DMS79 treated with DMSO at 0.1 percent for 48 hours (cell line): ENCODE data around the gene SHH.

Experiments used
- DNase-seq: peaks from one replicate; lab custom pipeline; 2025; lab: John Stamatoyannopoulos, UW

The SHH gene

GRCh38 chr7:155806096-155806871, 6.0 kb downstream of the SHH start:
- DNase-seq: no peak

- DNase-seq: no peak
Measured at GRCh38 chr7:155805826-155806095, 6.5 kb downstream of the SHH start.

GRCh38 chr7:155804897-155805825, 7.1 kb downstream of the SHH start:
- peak; percentile 56 for DNase-seq

- DNase-seq: peak; percentile 47
Measured at GRCh38 chr7:155804431-155804831, 7.8 kb downstream of the SHH start.

GRCh38 chr7:155803418-155804376, 8.6 kb downstream of the SHH start:
- peak; percentile 35 for DNase-seq

- DNase-seq: no peak
Measured at GRCh38 chr7:155802906-155803417, 9.3 kb downstream of the SHH start.

GRCh38 chr7:155802291-155802690, 10.0 kb downstream of the SHH start:
- DNase-seq: no peak

- DNase-seq: no peak
Measured at GRCh38 chr7:155800741-155801267, 11.5 kb downstream of the SHH start.

- no peak for DNase-seq
Measured at GRCh38 chr7:155800301-155800700, 12.0 kb downstream of the SHH start.

GRCh38 chr7:155799514-155799913, 12.7 kb downstream of the SHH start:
- DNase-seq: no peak

GRCh38 chr7:155798673-155799439, 13.4 kb downstream of the SHH start:
- peak; percentile 29 for DNase-seq

GRCh38 chr7:155797262-155798250, 14.7 kb downstream of the SHH start:
- DNase-seq: no peak

- peak; percentile 34 for DNase-seq
Measured at GRCh38 chr7:155796381-155797261, 15.6 kb downstream of the SHH start.

GRCh38 chr7:155795951-155796350, 16.3 kb downstream of the SHH start:
- no peak for DNase-seq

- no peak for DNase-seq
Measured at GRCh38 chr7:155795401-155795800, 16.9 kb downstream of the SHH start.

- DNase-seq: no peak
Measured at GRCh38 chr7:155794196-155794595, 18.1 kb downstream of the SHH start.

GRCh38 chr7:155793720-155794119, 18.5 kb downstream of the SHH start:
- DNase-seq: no peak

- no peak for DNase-seq
Measured at GRCh38 chr7:155792999-155793560, 19.2 kb downstream of the SHH start.
